ENCODE data around the gene DPP7.

DNA sequence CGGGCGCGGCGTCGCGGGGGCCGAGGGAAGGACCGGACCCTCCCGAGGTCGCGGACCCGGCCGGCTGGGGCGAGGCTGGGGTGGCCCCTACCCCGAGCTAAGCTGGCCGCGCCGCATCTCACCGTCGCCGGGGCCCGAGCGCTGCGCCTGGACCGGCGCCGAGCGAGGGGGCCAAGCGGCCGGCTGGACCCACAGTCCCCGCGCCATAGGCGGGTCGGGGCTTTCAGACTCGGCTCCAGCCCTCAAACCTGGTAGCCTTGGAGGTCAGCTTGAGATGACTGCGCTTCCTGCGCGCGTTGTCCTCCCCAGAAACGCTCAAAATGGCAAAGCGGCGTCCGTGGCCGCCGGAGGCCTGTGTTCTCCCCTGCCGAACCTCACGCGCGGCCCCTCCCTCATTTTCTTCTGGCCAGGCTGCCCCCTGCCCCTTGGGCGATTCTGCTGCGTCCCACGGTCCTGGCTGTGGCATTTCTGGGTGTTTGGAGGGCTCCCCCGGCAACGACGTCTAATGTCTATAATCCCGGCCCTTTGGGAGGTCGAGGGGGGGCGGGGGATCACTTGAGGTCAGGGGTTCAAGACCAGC lies 15.7 kb upstream of the DPP7 start:
- TF ChIP-seq, protein P1, sequence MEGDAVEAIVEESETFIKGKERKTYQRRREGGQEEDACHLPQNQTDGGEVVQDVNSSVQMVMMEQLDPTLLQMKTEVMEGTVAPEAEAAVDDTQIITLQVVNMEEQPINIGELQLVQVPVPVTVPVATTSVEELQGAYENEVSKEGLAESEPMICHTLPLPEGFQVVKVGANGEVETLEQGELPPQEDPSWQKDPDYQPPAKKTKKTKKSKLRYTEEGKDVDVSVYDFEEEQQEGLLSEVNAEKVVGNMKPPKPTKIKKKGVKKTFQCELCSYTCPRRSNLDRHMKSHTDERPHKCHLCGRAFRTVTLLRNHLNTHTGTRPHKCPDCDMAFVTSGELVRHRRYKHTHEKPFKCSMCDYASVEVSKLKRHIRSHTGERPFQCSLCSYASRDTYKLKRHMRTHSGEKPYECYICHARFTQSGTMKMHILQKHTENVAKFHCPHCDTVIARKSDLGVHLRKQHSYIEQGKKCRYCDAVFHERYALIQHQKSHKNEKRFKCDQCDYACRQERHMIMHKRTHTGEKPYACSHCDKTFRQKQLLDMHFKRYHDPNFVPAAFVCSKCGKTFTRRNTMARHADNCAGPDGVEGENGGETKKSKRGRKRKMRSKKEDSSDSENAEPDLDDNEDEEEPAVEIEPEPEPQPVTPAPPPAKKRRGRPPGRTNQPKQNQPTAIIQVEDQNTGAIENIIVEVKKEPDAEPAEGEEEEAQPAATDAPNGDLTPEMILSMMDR (IDR thresholded peaks at IDR 0.05), result no peak
- no peak for TF ChIP-seq POLR2A (IDR thresholded peaks at IDR 0.05)
